Uterus (tissue), 4 donors: ENCODE measurements around the gene CUL3. TPM values are rescaled to one million over a fixed set of nuclear protein-coding genes. Genes with fewer than 3 reads are reported as not detected.
A peak's percentile ranks its signal among the peaks of the same experiment; 100 is the strongest.

Source experiments
- DNase-seq, 2 donors: peaks; one replicate each; pipeline ENCODE4 v3.0.0-alpha.2; 2019 to 2020
- H3K27ac ChIP-seq, 2 donors: fragments of 200-600 bp; sonication (generic); 1 replicate in 1 of 2; 2 replicates in 1 of 2; pipeline ENCODE4 v1.5.1; 2016 to 2018
- H3K27me3 ChIP-seq, 2 donors: fragments of 200-600 bp; sonication (generic); one replicate each; pipeline ENCODE4 v1.5.1; 2018 to 2019; ENCODE audit warnings: control low read depth in 1 of 2
- H3K36me3 ChIP-seq, 2 donors: fragments of 200-600 bp; sonication (generic); one replicate each; pipeline ENCODE4 v1.5.1; 2019; ENCODE audit warnings: control low read depth in 1 of 2
- H3K4me1 ChIP-seq, 2 donors: fragments of 200-600 bp; sonication (generic); one replicate each; pipeline ENCODE4 v1.5.1; 2018 to 2019; ENCODE audit warnings: control low read depth in 1 of 2
- H3K4me3 ChIP-seq, 2 donors: fragments of 200-600 bp; sonication (generic); 1 replicate in 1 of 2; 2 replicates in 1 of 2; pipeline ENCODE4 v1.5.1; 2018 to 2019; ENCODE audit warnings: mild to moderate bottlenecking in 1 of 2
- H3K9me3 ChIP-seq, 2 donors: fragments of 200-600 bp; sonication (generic); one replicate each; pipeline ENCODE4 v1.5.1; 2019; ENCODE audit warnings: control low read depth in 1 of 2
- CTCF ChIP-seq, 4 experiments: fragments of 200-600 bp in 2 of 4; fragments of 450-650 bp in 2 of 4; sonication (generic) in 2 of 4; IDR thresholded peaks; one replicate each; pipeline ENCODE4 v1.5.1; 2016 to 2019; ENCODE audit warnings: antibody characterized with exemption in 4 of 4, mild to moderate bottlenecking in 2 of 4, moderate library complexity in 1 of 4
- POLR2A ChIP-seq, 2 donors: fragments of 450-650 bp; IDR thresholded peaks; one replicate each; pipeline ENCODE4 v1.6.1; 2016; ENCODE audit warnings: antibody characterized with exemption in 2 of 2, mild to moderate bottlenecking in 1 of 2, moderate library complexity in 1 of 2
- intact Hi-C: fragments of 100-400 bp; cut with DNase I; formaldehyde crosslinking; loops from one replicate; pipeline ENCODE4 v1.15.1; 2023; ENCODE audit warnings: low total_unique reads
- total RNA-seq, 4 donors: library from RNA; depleted of rRNA in 3 of 4; stranded (reverse); fragments of >200 nt in 3 of 4; gene quantifications; one replicate each; pipeline versions ENCODE4 v1.1.0 to v1.2.4, GENCODE V29; 2014 to 2023
- donor health status: DM: yes; HTN: yes; CAD: no.

The CUL3 gene
- total RNA-seq, 4 donors from 2014 or later, result 37.4 to 126 (median 97.5) TPM

GRCh38 chr2:224461391-224461790, 123.8 kb downstream of the CUL3 start:
- no peak overlapping the region for H3K4me3 ChIP-seq
- H3K4me1 ChIP-seq, result no peaks in the 10 kb centered on the region
- intact Hi-C loops, result no loop called here
- H3K36me3 ChIP-seq, result no peaks in the 10 kb centered on the region
- DNase-seq, result no peak
- TF ChIP-seq CTCF (IDR thresholded peaks at IDR 0.05) (no peak), POLR2A (IDR thresholded peaks at IDR 0.05) (no peak)
- no peaks in the 10 kb centered on the region for H3K27me3 ChIP-seq
- no peak overlapping the region for H3K27ac ChIP-seq
- H3K9me3 ChIP-seq, result no peaks in the 10 kb centered on the region

GRCh38 chr2:224457408-224458096, 127.6 kb downstream of the CUL3 start:
- no peaks in the 10 kb centered on the region for H3K27me3 ChIP-seq
- no peak overlapping the region for H3K4me3 ChIP-seq
- DNase-seq, result no peak
- H3K4me1 ChIP-seq, result no peaks in the 10 kb centered on the region
- H3K9me3 ChIP-seq, result no peaks in the 10 kb centered on the region
- H3K36me3 ChIP-seq, result no peaks in the 10 kb centered on the region
- intact Hi-C loops, result no loop called here
- no peak for TF ChIP-seq POLR2A (IDR thresholded peaks at IDR 0.05)
- no peak for TF ChIP-seq CTCF (IDR thresholded peaks at IDR 0.05)
- no peak overlapping the region for H3K27ac ChIP-seq

GRCh38 chr2:224453892-224454291, 131.3 kb downstream of the CUL3 start:
- no peak overlapping the region for H3K4me3 ChIP-seq
- DNase-seq, result no peak
- intact Hi-C loops, result no loop called here

GRCh38 chr2:224449212-224450147, 135.7 kb downstream of the CUL3 start:
- intact Hi-C loops, result no loop called here
- no peak for DNase-seq
- H3K4me3 ChIP-seq, result no peak overlapping the region
- no peak overlapping the region for H3K27ac ChIP-seq
- H3K27me3 ChIP-seq, result no peaks in the 10 kb centered on the region
- H3K4me1 ChIP-seq, result no peaks in the 10 kb centered on the region
- H3K9me3 ChIP-seq, result no peaks in the 10 kb centered on the region
- no peaks in the 10 kb centered on the region for H3K36me3 ChIP-seq
- TF ChIP-seq CTCF (IDR thresholded peaks at IDR 0.05) (peak; percentile 11 to 42 (median 30)), POLR2A (IDR thresholded peaks at IDR 0.05) (no peak)

More at GRCh38 chr2:224453892-224454291, 131.3 kb downstream of the CUL3 start:
- no peaks in the 10 kb centered on the region for H3K36me3 ChIP-seq
- H3K27me3 ChIP-seq, result no peaks in the 10 kb centered on the region
- no peak overlapping the region for H3K27ac ChIP-seq
- no peaks in the 10 kb centered on the region for H3K9me3 ChIP-seq
- TF ChIP-seq CTCF (IDR thresholded peaks at IDR 0.05), result no peak
- TF ChIP-seq POLR2A (IDR thresholded peaks at IDR 0.05), result no peak
- H3K4me1 ChIP-seq, result no peaks in the 10 kb centered on the region

GRCh38 chr2:224448236-224448635, 136.9 kb downstream of the CUL3 start:
- no peak overlapping the region for H3K4me3 ChIP-seq
- no peak for DNase-seq
- H3K27me3 ChIP-seq, result no peaks in the 10 kb centered on the region
- TF ChIP-seq POLR2A (IDR thresholded peaks at IDR 0.05) (no peak), CTCF (IDR thresholded peaks at IDR 0.05) (no peak)
- H3K27ac ChIP-seq, result no peak overlapping the region
- no peaks in the 10 kb centered on the region for H3K36me3 ChIP-seq
- H3K4me1 ChIP-seq, result no peaks in the 10 kb centered on the region
- intact Hi-C loops, result no loop called here
- H3K9me3 ChIP-seq, result no peaks in the 10 kb centered on the region
